Calu3 (cell line): Measurements from ENCODE around the gene IMMP2L. TPM values are rescaled to one million over a fixed set of nuclear protein-coding genes. Genes with fewer than 3 reads are reported as not detected.

ENCODE experiments used
- BruUV-seq: library from RNA; stranded (reverse); fragments of 400-500 nt; replicated peaks from 2 replicates; lab custom pipeline; 2021; lab: Mats Ljungman, UMichigan
- CTCF ChIA-PET: fragments of 300-600 bp; sonication (Branson Sonifier 250); formaldehyde crosslinking; loops from one replicate; lab custom pipeline; 2022; ENCODE audit warnings: antibody characterized with exemption; lab: Charles Lee
- DNase-seq: peaks from one replicate; pipeline ENCODE4 v3.0.0; 2022
- H3K27ac Mint-ChIP-seq: one replicate; pipeline ENCODE4 v1.8.0; 2022; ENCODE audit warnings: mixed read lengths; ENCODE audit not compliant: unreplicated experiment
- H3K27me3 Mint-ChIP-seq: one replicate; pipeline ENCODE4 v1.8.0; 2022; ENCODE audit warnings: mixed read lengths; ENCODE audit not compliant: unreplicated experiment
- H3K36me3 Mint-ChIP-seq: one replicate; pipeline ENCODE4 v1.8.0; 2022; ENCODE audit warnings: mild to moderate bottlenecking, moderate library complexity, mixed read lengths; ENCODE audit not compliant: insufficient read depth, unreplicated experiment
- H3K4me1 Mint-ChIP-seq: one replicate; pipeline ENCODE4 v1.8.0; 2022; ENCODE audit warnings: mild to moderate bottlenecking, low read depth, mixed read lengths; ENCODE audit not compliant: unreplicated experiment
- H3K4me3 Mint-ChIP-seq: one replicate; pipeline ENCODE4 v1.8.0; 2022; ENCODE audit warnings: mild to moderate bottlenecking, low read depth, moderate library complexity, mixed read lengths; ENCODE audit not compliant: unreplicated experiment
- H3K9me3 Mint-ChIP-seq: one replicate; pipeline ENCODE4 v1.8.0; 2022; ENCODE audit warnings: low read depth, mixed read lengths; ENCODE audit not compliant: unreplicated experiment
- CTCF ChIP-seq: fragments of 200-600 bp; IDR thresholded peaks from one replicate; pipeline ENCODE4 v1.8.0; 2022; ENCODE audit warnings: antibody characterized with exemption; ENCODE audit not compliant: unreplicated experiment
- intact Hi-C: fragments of 100-400 bp; cut with micrococcal nuclease; formaldehyde crosslinking; loops from one replicate; pipeline ENCODE4 v1.10.0; 2022; ENCODE audit not compliant: unreplicated experiment
- total RNA-seq: library from RNA; stranded (reverse); gene quantifications from 2 replicates; pipeline ENCODE4 v1.2.3, GENCODE V29; 2022

Gene IMMP2L
- total RNA-seq, 1 experiment from 2014 or later, result 28.6 TPM

GRCh38 chr7:111210996-111211395 lies 351.3 kb downstream of the IMMP2L start:
- H3K9me3 Mint-ChIP-seq, result no peaks in the 10 kb centered on the region
- H3K27ac Mint-ChIP-seq, result no peak overlapping the region
- BruUV-seq, result no TSS peak
- no peaks in the 10 kb centered on the region for H3K36me3 Mint-ChIP-seq
- no peak overlapping the region for H3K4me3 Mint-ChIP-seq
- no peak for TF ChIP-seq CTCF
- intact Hi-C loops, result no loop called here
- no peaks in the 10 kb centered on the region for H3K4me1 Mint-ChIP-seq
- H3K27me3 Mint-ChIP-seq, result no peaks in the 10 kb centered on the region
- no peak for DNase-seq
- CTCF ChIA-PET, result no interaction called here

- no peak for TF ChIP-seq CTCF
- intact Hi-C loops, result no loop called here
- no peaks in the 10 kb centered on the region for H3K36me3 Mint-ChIP-seq
- DNase-seq, result no peak
- no TSS peak for BruUV-seq
- no peaks in the 10 kb centered on the region for H3K9me3 Mint-ChIP-seq
- no peaks in the 10 kb centered on the region for H3K27me3 Mint-ChIP-seq
- CTCF ChIA-PET, result no interaction called here
- no peak overlapping the region for H3K27ac Mint-ChIP-seq
- H3K4me1 Mint-ChIP-seq, result no peaks in the 10 kb centered on the region
- no peak overlapping the region for H3K4me3 Mint-ChIP-seq
Observed at GRCh38 chr7:111210043-111210442, 352.2 kb downstream of the IMMP2L start.

- BruUV-seq, result no TSS peak
Observed at GRCh38 chr7:111205251-111205650, 357.0 kb downstream of the IMMP2L start.

GRCh38 chr7:111202321-111202720 lies 360.0 kb downstream of the IMMP2L start:
- no TSS peak for BruUV-seq
- peaks cover 12% of the 10 kb centered on the region for H3K4me1 Mint-ChIP-seq
- H3K27me3 Mint-ChIP-seq, result no peaks in the 10 kb centered on the region
- no peaks in the 10 kb centered on the region for H3K9me3 Mint-ChIP-seq
- no peak for TF ChIP-seq CTCF
- CTCF ChIA-PET, result no interaction called here
- peaks cover 9% of the 10 kb centered on the region for H3K36me3 Mint-ChIP-seq
- no peak for DNase-seq
- H3K27ac Mint-ChIP-seq, result no peak overlapping the region
- no peak overlapping the region for H3K4me3 Mint-ChIP-seq
- intact Hi-C loops, result no loop called here

More at GRCh38 chr7:111205251-111205650, 357.0 kb downstream of the IMMP2L start:
- no peak for TF ChIP-seq CTCF
- no peak for DNase-seq
- intact Hi-C loops, result no loop called here
- H3K4me3 Mint-ChIP-seq, result no peak overlapping the region
- no peaks in the 10 kb centered on the region for H3K9me3 Mint-ChIP-seq
- no peaks in the 10 kb centered on the region for H3K27me3 Mint-ChIP-seq
- H3K4me1 Mint-ChIP-seq, result no peaks in the 10 kb centered on the region
- H3K36me3 Mint-ChIP-seq, result no peaks in the 10 kb centered on the region
- no peak overlapping the region for H3K27ac Mint-ChIP-seq
- CTCF ChIA-PET, result no interaction called here
